HG03175 (cell line): Measurements from ENCODE around the gene VWA8.
"Not testable (repeated sequence)": the region's sequence is repeated elsewhere in the genome, so short reads cannot be mapped to it uniquely, and the experiment has no call there.

ENCODE experiments used
- ATAC-seq: cut with Tn5 transposase; IDR thresholded peaks from one replicate; pipeline ENCODE4 v1.9.1; 2021; ENCODE audit warnings: mild to moderate bottlenecking, moderate library complexity; ENCODE audit not compliant: unreplicated experiment

The VWA8 gene

GRCh38 chr13:41969072-41969471 is 8.2 kb upstream of the VWA8 start:
- ATAC-seq: no peak

GRCh38 chr13:41966671-41967070 is 5.8 kb upstream of the VWA8 start:
- ATAC-seq: no peak

GRCh38 chr13:41962994-41963393 is 2.1 kb upstream of the VWA8 start:
- ATAC-seq: no peak

GRCh38 chr13:41961466-41961760 is 504 bp upstream of the VWA8 start:
- no peak for ATAC-seq

- ATAC-seq: no peak
Measured at GRCh38 chr13:41960211-41960636, 685 bp downstream of the VWA8 start.

- ATAC-seq: peak; percentile 34
Measured at GRCh38 chr13:41956272-41956671, 4.6 kb downstream of the VWA8 start.

GRCh38 chr13:41955605-41956004 is 5.3 kb downstream of the VWA8 start:
- no peak for ATAC-seq

- no peak for ATAC-seq
Measured at GRCh38 chr13:41954226-41954625, 6.7 kb downstream of the VWA8 start.

- no peak for ATAC-seq
Measured at GRCh38 chr13:41952749-41953148, 8.2 kb downstream of the VWA8 start.

- ATAC-seq: not testable (repeated sequence)
Measured at GRCh38 chr13:41949104-41949503, 11.8 kb downstream of the VWA8 start.

GRCh38 chr13:41945926-41946325 is 15.0 kb downstream of the VWA8 start:
- ATAC-seq: no peak

GRCh38 chr13:41944635-41945397 is 16.1 kb downstream of the VWA8 start:
- no peak for ATAC-seq

GRCh38 chr13:41944229-41944628 is 16.7 kb downstream of the VWA8 start:
- ATAC-seq: no peak

- ATAC-seq: no peak
Measured at GRCh38 chr13:41942462-41943094, 18.3 kb downstream of the VWA8 start.

- ATAC-seq: no peak
Measured at GRCh38 chr13:41941174-41941573, 19.7 kb downstream of the VWA8 start.

GRCh38 chr13:41939398-41939797 is 21.5 kb downstream of the VWA8 start:
- no peak for ATAC-seq

- ATAC-seq: no peak
Measured at GRCh38 chr13:41938918-41939317, 22.0 kb downstream of the VWA8 start.

- no peak for ATAC-seq
Measured at GRCh38 chr13:41937388-41937787, 23.5 kb downstream of the VWA8 start.

GRCh38 chr13:41935501-41935900 is 25.4 kb downstream of the VWA8 start:
- ATAC-seq: no peak

- ATAC-seq: no peak
Measured at GRCh38 chr13:41934994-41935393, 25.9 kb downstream of the VWA8 start.

- no peak for ATAC-seq
Measured at GRCh38 chr13:41934120-41934519, 26.8 kb downstream of the VWA8 start.

- ATAC-seq: no peak
Measured at GRCh38 chr13:41931337-41931736, 29.6 kb downstream of the VWA8 start.

GRCh38 chr13:41930154-41930553 is 30.8 kb downstream of the VWA8 start:
- ATAC-seq: no peak
